GM19035 (cell line): ENCODE data around the gene SYNE2.
"Not testable (repeated sequence)": the region's sequence is repeated elsewhere in the genome, so short reads cannot be mapped to it uniquely, and the experiment has no call there.

Experiments
- ATAC-seq: cut with Tn5 transposase; IDR thresholded peaks from one replicate; pipeline ENCODE4 v1.9.1; 2021; ENCODE audit not compliant: unreplicated experiment

The SYNE2 gene

DNA sequence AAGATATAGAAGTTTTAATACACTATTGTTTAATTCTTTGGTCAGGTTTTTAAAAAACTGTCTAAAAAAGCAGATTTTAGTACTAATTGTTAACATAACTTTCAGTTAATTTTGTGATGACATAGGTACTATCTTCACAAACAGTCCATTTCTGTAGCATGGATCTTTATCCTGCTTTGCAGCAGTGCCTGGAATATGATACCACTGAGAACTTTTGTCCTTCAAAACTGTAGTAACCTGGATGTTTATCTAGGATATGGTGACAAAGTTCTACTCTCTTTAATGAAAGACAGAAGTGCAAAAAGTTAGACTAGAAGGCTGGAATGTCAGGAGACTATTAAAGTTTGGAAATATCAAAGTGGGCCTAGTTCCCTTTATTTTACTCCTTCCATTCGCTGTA is 159.9 kb downstream of the SYNE2 start:
- ATAC-seq = no peak

DNA sequence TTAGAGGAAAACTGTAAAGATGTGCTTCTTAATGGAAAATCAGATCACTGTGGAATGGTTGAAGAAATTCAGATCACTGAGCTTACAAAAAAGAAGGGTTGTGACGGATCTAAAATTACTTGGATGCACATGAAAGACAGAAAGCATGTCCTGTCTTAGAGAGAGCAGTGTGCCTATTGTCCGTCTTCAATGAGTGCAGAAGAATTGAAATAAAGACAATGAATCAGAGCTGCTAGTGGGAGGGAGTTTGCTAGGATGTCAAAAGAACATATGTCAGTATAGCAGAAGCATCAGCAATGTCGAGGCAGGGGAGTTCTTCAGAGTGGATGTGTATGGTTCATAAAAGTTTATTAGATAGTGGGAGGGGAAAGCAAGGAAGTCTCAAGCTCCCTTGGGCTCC is 172.7 kb downstream of the SYNE2 start:
- ATAC-seq = no peak

DNA sequence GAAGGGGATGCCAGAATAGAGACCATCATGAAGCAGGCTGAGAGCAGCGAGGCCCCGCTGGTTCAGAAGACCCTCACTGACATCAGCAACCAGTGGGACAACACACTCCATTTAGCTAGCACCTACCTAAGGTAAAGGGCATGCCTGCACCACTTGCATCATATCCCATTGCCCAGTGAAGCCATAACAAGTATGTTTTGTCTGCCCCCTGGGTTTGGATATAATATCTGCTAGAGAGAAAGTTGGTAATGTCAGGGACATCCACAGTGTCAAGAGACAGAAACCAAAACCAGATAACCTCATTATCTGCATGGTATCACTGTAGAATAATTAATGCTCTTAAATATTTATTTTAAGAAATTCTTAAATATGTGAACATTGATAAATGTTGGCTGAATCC is 173.8 kb downstream of the SYNE2 start:
- ATAC-seq = no peak

DNA sequence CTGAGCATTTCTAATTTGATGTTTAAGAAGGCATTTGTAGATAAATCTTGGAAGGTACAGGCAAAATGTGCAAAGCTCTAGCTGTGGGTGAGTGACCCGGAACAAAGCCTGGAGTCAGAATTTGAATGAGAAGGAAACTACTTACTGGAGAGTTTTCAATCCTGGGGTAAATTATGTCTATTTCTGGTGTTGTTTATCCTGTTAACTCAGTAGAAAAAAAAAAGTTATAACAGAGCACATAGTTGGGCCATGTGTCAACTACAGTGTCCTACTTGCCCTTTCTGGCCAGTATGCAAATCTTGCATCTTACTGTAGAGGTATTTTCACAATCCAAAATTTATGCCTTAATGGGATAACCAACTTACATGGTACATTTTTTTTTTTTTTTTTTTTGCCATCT is 182.3 kb downstream of the SYNE2 start:
- ATAC-seq = no peak

DNA sequence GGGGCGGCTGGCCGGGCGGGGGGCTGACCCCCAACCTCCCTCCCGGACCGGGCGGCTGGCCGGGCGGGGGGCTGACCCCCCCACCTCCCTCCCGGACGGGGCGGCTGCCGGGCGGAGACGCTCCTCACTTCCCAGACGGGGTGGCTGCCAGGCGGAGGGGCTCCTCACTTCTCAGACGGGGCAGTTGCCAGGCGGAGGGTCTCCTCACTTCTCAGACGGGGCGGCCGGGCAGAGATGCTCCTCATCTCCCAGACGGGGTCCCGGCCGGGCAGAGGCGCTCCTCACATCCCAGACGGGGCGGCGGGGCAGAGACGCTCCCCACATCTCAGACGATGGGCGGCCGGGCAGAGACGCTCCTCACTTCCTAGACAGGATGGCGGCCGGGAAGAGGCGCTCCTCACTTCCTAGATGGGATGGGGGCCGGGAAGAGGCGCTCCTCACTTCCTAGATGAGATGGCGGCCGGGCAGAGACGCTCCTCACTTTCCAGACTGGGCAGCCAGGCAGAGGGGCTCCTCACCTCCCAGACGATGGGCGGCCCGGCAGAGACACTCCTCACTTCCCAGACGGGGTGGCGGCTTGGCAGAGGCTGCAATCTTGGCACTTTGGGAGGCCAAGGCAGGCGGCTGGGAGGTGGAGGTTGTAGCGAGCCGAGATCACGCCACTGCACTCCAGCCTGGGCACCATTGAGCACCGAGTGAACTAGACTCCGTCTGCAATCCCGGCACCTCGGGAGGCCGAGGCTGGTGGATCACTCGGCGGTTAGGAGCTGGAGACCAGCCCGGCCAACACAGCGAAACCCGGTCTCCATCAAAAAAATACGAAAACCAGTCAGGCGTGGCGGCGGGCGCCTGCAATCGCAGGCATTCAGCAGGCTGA is 185.3 kb downstream of the SYNE2 start:
- ATAC-seq = not testable (repeated sequence)

DNA sequence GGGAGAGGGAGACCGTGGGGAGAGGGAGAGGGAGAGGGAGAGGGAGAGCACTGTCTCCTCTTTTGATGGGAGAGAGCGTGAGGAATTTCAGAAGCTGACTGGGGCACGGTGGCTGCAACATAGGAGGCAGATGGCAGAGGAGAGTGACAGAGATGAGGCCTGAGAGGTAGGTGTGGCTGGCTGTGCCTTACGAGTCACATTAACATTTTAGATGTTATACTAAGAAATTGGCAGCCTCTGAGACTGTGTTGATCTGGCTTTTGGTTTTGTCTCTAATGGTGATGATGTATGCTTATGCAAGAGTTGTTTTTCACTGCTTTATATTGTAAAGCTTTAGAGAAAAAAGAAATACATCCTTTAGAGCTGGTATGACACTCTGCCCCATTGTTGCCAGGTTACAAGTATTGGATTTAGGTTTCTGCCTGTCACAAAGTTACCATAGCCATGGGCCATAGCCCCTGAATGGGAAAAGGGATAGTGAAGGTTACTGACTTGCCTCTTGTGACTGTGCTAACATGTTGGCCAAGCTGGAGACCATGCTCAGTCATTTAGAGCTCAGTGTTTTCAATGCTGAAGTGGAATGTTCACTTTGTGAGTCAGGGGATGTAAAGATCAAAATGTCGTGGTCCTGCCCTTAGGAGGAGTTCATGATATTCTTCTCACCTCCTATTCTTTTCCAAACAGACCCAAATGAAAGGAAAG is 186.2 kb downstream of the SYNE2 start:
- ATAC-seq = no peak

DNA sequence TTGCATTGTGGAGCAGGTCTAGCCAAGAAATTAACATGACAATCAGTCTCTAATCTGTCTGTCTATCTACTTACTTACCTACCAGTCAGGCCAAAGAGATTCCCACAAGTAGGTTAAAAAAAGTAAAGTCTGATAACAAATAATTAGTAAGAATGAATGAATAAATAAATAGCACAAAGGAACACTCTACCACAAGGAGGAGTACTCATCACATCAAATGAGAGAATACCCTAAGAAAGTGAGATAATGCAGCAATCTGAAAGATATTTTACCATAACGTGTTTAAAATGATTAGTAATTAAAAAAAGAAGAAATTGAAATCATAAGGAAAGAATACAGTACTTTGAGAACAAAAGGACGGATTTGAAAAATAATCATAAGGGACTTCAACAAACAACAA is 187.2 kb downstream of the SYNE2 start:
- no peak for ATAC-seq

DNA sequence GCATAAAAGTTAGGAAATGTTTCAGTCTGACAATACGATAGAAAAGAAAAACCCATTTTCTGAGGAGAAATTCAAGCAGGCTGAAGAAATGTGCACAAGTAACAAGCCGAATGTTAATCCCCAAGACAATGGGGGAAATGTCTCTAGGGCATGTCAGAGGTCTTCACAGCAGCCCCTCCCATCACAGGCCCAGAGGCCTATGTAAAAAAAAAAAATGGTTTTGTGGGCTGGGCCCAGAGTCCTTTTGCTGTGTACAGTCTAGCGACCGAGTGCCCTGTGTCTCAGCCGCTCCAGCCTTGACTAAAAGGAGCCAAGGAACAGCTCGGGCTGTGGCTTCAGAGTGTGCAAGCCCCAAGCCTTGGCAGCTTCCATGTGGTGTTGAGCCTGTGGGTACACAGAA is 190.5 kb downstream of the SYNE2 start:
- ATAC-seq = not testable (repeated sequence)

DNA sequence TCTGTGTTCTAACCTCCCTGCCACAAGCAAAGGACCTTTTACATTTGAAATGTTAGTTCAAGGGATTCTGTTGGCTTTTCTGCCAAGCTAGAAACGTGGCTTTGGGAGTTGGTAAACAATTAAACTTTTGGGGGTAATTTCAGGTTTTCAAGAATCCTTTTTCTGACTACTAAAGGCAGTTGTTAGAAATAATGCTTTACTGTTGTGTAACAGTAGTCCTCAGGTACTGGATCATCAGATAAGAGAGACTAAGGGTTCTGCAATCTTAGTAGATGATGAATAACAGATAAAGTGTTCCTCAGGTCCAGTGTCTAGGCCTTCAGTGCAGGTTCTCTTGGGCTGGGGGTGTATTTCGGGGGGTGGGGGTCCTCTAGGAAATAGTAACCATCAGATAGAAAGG is 192.3 kb downstream of the SYNE2 start:
- no peak for ATAC-seq

DNA sequence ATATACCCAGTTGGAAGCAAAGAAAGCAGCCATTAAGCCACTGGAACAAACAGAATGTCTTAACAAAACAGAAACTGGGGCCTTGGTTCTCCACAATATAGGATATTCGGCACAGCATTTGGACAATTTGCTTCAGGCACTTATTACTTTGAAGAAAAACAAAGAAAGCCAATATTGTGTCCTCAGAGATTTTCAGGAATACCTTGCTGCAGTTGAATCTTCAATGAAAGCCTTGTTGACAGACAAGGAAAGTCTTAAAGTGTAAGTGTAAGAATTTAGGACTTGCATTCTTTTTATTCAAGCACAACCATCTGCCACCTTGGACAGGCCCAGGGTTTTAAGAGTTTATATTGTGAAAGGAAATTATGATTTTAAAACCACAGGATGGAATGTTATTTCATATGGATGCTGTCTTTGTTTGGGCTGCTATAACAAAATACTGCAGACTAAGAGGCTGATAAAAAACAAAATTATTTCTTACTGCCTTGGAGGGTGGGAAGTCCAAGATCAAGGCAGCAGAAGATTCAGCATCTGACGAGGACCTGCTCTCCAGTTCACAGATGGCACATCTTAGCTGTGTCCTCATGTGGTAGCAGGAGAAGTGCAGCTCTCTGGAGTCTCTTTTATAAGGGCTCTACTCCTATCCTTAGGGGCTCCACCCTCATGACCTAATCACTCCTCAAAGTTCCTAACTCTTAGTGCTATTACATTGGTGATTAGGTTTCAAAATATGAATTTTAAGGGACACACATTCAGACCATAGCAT is 197.0 kb downstream of the SYNE2 start:
- ATAC-seq = no peak

DNA sequence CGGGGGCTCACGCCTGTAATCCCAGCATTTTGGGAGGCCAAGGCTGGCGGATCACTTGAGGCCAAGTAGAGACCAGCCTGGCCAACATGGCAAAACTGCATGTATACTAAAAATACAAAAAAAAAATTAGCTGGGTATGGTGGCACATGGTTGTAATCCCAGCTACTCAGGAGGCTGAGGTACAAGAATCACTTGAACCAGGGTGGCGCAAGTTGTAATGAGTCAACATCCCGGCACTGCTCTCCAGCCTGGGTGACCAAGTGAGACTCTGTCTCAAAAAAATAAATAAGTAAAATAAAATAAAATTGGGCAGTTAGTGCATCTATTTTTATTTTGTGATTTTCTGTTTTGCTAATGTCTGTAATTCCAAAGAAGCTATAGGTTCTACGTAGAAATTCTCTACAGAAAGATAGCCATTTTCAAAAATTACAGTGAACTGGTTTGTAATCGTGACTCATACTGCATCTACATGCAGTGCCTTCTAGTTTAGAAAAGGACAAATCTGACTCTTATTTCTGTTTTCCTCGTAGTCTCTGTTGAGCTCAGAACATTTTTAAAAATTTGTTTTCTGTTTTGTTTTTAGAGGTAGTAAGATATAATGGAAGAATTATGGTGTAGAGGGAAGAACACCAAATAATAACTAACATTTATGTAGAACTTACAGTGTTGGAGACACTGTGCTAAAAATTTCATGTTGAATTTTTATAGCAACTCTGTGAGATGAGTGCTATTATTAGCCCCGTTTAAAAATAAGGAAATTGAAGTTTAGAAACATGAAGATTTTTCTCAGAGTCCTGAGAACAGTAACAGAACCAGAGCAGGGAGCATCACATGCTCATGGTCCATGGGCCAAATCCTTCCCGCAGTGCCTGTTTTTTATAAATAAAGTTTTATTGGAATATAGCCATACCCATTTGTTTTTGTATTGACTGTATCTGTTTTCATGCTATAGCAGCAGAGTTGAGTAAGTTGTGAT is 201.2 kb downstream of the SYNE2 start:
- ATAC-seq = no peak

DNA sequence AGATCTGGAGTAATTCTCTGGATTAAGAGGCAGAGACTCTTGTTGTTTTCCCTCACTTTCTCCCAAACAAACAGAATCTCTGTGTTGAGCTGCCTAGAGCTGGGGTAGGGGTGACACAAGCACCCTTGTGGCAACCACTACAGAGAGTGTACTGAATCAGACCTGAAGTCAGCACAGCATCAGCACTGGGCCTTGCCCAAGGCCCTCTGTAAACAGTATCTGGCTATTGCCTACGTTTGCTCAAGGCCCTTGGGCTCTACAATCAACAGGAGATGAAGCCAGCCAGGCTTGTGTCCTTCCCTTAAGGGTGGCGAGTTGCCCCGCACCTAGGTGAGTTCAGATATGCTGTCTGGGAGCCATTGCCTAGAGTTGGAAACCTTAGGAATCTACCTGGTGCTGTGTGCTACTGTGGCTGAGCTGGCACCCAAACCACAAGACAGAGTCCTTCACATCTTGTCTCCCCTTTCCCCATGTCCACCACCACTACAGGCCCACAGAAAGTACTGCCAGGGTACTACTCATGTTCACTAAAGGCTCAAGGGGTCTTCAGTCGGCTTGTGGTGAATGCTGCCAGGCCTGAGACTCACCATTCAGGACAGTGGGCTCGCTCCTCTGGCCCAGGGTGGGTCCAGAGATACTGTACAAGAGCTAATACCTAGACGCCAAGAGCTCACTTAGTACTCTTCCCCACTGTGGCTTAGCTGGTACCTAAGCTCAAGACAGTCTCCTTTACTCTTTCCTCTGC is 206.8 kb downstream of the SYNE2 start:
- no peak for ATAC-seq

DNA sequence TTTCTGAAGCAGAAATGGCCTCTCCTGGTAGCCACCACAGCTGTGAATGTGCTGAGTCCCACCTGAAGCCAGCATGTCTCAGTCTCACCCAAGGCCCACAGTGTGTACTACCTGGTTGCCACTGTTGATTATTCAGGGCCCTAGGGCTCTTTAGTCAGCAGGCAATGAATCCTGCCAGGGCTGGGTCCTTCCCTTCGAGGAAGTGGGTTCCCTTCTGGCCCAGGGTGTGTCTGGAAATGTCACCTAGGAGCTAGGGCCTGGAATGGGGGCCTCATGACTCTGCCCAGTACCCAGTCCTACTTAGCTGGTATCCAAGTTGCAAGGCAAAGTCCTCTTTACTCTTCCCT is 207.4 kb downstream of the SYNE2 start:
- no peak for ATAC-seq

DNA sequence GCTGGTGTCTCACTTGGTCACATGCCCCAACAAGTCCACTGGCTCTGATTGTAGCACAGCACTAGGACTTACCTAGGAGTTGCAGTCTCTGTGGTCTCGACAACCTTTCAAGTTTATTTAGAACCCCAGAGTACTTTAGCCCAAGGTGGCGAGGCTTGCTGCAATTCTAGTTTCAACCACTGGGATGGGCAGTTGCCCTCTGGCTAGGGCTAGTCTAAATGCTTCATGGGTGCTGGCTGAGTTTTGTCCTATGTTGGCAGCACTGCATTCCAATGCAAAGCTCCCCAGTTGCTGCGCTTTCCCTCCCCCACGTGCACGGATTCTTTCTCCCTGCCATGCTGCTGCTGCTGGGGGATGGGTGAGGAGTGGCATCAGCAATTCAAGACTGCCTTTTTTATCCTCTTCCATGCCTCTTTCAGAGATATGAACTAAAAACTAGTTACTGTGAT is 207.9 kb downstream of the SYNE2 start:
- no peak for ATAC-seq

DNA sequence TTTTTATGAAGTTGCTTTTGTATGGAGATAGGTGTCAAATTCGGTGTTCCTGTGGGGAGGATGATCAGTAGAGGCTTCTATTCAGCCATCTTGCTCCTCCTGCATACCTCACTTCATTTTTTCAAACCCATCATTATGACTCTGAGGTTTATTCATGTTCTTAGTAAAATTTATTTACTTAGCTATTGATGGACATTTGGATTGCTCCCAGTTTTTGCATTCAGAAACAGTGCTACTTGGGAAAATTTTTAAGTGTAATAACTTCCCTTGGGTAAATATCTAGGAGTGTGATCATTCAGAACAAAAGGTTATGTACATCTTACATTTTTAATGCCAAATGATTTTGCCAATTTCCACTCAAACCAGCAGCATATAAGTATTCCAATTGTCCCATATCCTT is 208.3 kb downstream of the SYNE2 start:
- no peak for ATAC-seq

DNA sequence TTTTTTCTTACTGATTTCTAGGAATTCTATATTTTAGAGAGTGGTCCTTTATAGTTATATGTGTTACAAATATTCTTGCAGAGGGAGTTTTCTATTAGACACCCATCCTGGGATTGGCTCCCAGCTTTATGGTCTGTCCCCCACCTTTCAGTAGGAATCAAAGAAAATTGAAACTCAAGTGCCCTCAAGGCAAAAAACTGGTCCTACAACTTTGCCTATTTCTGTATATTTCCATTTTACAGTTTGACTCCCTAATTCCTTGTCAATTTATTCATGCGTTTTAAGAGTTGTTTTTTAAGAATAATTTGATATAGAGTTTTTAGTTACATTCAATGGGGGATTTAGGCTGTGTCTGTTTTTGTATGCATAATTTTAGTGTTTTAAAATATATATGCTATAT is 208.9 kb downstream of the SYNE2 start:
- ATAC-seq = no peak

DNA sequence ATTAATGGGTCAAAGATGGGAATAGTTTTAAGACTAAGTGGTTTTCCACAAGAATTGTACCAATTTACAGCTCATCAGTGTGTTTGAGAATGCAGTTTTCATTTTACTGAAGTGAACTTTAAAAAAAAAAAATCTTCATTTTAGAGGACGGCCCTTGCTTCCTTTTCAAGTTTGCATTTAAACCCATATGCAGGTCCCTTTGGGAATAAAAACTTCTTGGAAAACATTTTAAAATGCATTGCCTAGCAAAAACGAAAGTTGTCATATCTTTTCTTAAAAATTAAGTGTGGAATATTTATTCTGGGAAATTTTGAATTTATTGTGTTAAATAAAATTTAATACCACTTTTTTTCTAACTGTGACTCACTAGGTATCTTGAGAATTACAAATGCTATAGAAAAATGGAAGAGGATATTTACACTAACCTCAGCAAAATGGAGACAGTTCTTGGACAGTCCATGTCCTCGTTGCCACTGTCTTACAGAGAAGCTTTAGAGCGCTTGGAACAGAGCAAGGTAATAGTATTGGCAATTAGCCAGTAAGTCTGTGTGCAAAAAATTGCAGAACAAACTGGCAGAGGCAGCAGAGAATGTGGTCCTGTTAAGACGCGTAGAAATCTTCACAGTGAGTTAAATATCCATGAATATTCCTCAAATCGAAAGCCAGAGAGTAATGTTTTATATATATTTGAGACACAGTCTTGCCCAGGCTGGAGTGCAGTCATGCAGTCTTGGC is 209.7 kb downstream of the SYNE2 start:
- ATAC-seq = no peak

DNA sequence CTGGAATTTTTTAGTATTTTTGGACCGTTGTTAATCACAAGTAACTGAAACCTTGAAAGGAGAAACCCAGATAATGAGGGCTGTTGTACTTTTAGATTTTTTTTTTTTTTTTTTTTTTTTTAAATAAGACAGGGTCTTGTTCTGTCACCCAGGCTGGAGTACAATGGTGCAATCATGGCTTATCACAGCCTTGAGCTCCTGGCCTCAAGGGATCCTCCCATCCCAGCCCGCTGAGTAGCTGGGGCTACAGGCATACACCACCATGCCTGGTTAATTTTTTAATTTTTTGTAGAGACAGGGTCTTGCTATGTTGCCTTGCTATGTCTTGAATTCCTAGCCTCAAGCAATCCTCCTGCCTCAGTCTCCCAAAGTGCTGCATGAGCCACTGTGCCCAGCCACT is 211.6 kb downstream of the SYNE2 start:
- ATAC-seq = no peak

DNA sequence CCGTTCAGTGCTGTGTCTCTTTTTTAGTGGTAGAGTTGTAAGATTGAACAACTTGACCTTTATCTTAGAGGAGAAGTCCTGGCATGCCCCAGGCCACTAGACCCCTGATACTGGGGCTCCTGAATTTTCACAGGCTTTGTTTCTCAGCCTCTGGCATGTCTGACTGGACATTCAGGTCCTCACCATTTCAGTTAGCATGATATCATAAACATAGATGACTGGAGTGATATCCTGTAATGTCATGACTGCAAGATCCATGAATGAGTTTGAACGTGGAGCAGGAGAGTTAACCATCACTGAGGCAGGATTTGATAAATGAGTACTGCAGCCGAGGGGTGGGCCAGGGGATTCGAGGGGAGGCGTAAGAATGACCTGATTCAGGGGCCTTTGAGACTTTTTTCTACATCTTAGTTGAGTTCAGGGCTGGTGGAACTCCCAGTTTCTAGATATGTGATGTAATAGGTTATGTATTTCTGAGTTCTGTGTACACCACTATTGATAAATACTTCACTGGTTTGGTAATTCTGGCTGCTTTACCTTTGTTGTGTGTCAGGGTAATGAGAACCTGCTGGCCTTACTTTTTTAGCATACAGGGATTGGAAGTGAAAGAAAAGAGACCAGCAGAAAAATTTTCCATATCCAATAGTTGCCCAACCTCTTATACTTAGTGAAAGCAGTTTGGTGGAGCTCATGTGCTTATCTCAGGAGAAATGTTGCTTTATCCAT is 217.0 kb downstream of the SYNE2 start:
- ATAC-seq = no peak
